Gastrocnemius medialis (tissue), 4 donors: Measurements from ENCODE around the gene SSR4. TPM values are rescaled to one million over a fixed set of nuclear protein-coding genes. Genes with fewer than 3 reads are reported as not detected.

Experiments
- ATAC-seq, 2 donors: fragments of 150-250 bp; one replicate each; pipeline ENCODE4 v1.9.1; 2016
- DNase-seq, 2 donors: peaks; one replicate each; pipeline ENCODE4 v3.0.0-alpha.2; 2019
- H3K27ac ChIP-seq, 4 donors: fragments of 200-600 bp; sonication (generic); 1 replicate in 1 of 4; 2 replicates in 3 of 4; pipeline ENCODE4 v1.5.1; 2016 to 2018; ENCODE audit warnings: mild to moderate bottlenecking in 2 of 4, moderate library complexity in 1 of 4
- H3K27me3 ChIP-seq, 3 donors: fragments of 200-600 bp; sonication (generic) in 2 of 3; 1 replicate in 1 of 3; 2 replicates in 2 of 3; pipeline versions ENCODE4 v1.5.1 to v1.6.0; 2016 to 2019; ENCODE audit warnings: mild to moderate bottlenecking in 1 of 3, moderate library complexity in 1 of 3
- H3K36me3 ChIP-seq, 2 donors: fragments of 200-600 bp; sonication (generic) in 1 of 2; one replicate each; pipeline ENCODE4 v1.5.1; 2017 to 2018
- H3K4me1 ChIP-seq, 2 donors: fragments of 200-600 bp; sonication (generic) in 1 of 2; one replicate each; pipeline ENCODE4 v1.5.1; 2016 to 2017; ENCODE audit warnings: mild to moderate bottlenecking in 2 of 2
- H3K4me3 ChIP-seq, 4 donors: fragments of 200-600 bp; sonication (generic) in 3 of 4; 1 replicate in 1 of 4; 2 replicates in 3 of 4; pipeline ENCODE4 v1.5.1; 2016 to 2019; ENCODE audit warnings: mild to moderate bottlenecking in 2 of 4
- H3K9me3 ChIP-seq, 3 donors: fragments of 200-600 bp; sonication (generic) in 2 of 3; 1 replicate in 1 of 3; 2 replicates in 2 of 3; pipeline ENCODE4 v1.5.1; 2016 to 2019
- POLR2A ChIP-seq, 2 donors: fragments of 450-650 bp; IDR thresholded peaks; one replicate each; pipeline ENCODE4 v1.6.1; 2017; ENCODE audit warnings: antibody characterized with exemption in 2 of 2, mild to moderate bottlenecking in 2 of 2, moderate library complexity in 2 of 2
- in situ Hi-C, 4 donors: fragments of 200-750 bp; cut with MboI; loops; one replicate each; pipeline versions ENCODE4 v1.15.0 to v1.8.0; 2017; ENCODE audit warnings: low sequenced_read_pairs in 4 of 4
- intact Hi-C: fragments of 100-400 bp; cut with DNase I; formaldehyde crosslinking; loops from one replicate; pipeline ENCODE4 v1.15.1; 2023; ENCODE audit warnings: low total_unique reads
- total RNA-seq, 4 donors: library from RNA; depleted of rRNA; stranded (reverse); fragments of >200 nt; gene quantifications; one replicate each; pipeline versions ENCODE4 v1.1.0 to v1.2.3, GENCODE V29; 2016
- TF ChIP-seq, protein P1 (sequence below), 5 experiments: fragments of 450-650 bp in 3 of 5; fragments of 200-600 bp in 2 of 5; sonication (generic) in 2 of 5; IDR thresholded peaks in 4 of 5; conservative IDR thresholded peaks in 1 of 5; 1 replicate in 4 of 5; 2 replicates in 1 of 5; pipeline ENCODE4 v1.5.1; 2016 to 2019; ENCODE audit warnings: antibody characterized with exemption in 5 of 5, mild to moderate bottlenecking in 3 of 5, moderate library complexity in 3 of 5

Gene SSR4
- total RNA-seq, 4 donors from 2014 or later: 73.9 to 111 (median 93.4) TPM

DNA sequence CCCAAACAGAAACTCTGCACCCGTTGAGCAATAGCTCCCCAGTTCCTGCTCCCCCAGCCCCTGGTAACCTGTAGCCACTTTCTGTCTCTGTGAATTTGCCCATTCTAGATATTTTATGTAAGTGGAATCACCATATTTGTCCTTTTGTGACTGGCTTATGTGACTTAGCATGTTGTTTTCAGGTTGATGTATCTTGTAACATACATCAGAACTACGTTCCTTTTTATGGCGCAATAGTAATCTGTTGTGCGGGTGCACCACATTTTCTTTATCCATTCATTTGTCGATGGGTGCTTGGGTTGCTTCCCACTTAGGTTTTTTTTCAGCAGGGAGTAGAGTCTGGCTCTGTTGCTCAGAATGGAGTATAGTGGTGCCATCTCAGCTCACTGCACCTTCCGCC, 42.5 kb downstream of the SSR4 start:
- Histone ChIP-seq H3K4me1 (no peaks in the 10 kb centered on the region), H3K4me3 (no peak overlapping the region), H3K27me3 (peaks cover 0 to 3% (median under 1%) of the 10 kb centered on the region in 3 donors), H3K9me3 (no peaks in the 10 kb centered on the region), H3K27ac (no peak overlapping the region), H3K36me3 (no peaks in the 10 kb centered on the region)
- intact Hi-C loops (no loop called here), in situ Hi-C loops (no loop called here)
- no peak for ATAC-seq
- DNase-seq: no peak
- TF ChIP-seq POLR2A (IDR thresholded peaks at IDR 0.05): no peak
- TF ChIP-seq, protein P1, sequence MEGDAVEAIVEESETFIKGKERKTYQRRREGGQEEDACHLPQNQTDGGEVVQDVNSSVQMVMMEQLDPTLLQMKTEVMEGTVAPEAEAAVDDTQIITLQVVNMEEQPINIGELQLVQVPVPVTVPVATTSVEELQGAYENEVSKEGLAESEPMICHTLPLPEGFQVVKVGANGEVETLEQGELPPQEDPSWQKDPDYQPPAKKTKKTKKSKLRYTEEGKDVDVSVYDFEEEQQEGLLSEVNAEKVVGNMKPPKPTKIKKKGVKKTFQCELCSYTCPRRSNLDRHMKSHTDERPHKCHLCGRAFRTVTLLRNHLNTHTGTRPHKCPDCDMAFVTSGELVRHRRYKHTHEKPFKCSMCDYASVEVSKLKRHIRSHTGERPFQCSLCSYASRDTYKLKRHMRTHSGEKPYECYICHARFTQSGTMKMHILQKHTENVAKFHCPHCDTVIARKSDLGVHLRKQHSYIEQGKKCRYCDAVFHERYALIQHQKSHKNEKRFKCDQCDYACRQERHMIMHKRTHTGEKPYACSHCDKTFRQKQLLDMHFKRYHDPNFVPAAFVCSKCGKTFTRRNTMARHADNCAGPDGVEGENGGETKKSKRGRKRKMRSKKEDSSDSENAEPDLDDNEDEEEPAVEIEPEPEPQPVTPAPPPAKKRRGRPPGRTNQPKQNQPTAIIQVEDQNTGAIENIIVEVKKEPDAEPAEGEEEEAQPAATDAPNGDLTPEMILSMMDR (IDR thresholded peaks at IDR 0.05 in 4 of 5, conservative IDR thresholded peaks at IDR 0.05 in 1 of 5): no peak

DNA sequence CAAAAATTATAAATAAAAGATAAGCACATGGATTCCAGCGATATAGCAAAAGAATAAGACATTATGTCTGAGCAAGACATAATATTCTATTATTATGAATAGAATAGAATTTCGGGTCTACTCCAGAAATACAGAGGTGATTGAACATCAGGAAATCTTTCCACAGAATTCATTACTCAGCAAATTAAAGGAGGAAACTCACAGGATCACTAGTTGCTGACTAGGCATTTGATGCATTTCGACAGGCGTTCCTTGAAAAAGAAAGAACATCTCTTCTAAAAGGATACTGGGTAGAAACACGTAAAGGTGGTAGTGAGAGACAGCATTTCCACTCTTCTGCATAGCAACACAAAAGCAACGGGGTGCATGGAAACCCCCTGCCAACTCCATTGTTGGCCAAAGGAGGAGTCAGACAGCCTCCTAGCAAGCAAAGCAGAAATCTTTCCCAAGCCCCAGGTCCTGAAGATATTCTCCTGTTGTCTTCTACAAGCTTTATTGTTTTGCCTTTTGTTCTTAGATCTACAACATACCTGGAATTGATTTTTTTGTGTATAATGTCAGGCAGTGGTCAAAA, 50.1 kb downstream of the SSR4 start:
- Histone ChIP-seq H3K27ac (no peak overlapping the region), H3K36me3 (no peaks in the 10 kb centered on the region), H3K4me3 (no peak overlapping the region), H3K4me1 (no peaks in the 10 kb centered on the region), H3K27me3 (peaks cover 0 to 4% (median 0%) of the 10 kb centered on the region in 3 donors), H3K9me3 (no peaks in the 10 kb centered on the region)
- ATAC-seq (no peak), DNase-seq (no peak)
- intact Hi-C loops (no loop called here), in situ Hi-C loops (no loop called here)
- no peak for TF ChIP-seq POLR2A (IDR thresholded peaks at IDR 0.05)
- TF ChIP-seq, protein P1 (IDR thresholded peaks at IDR 0.05 in 4 of 5, conservative IDR thresholded peaks at IDR 0.05 in 1 of 5): no peak

DNA sequence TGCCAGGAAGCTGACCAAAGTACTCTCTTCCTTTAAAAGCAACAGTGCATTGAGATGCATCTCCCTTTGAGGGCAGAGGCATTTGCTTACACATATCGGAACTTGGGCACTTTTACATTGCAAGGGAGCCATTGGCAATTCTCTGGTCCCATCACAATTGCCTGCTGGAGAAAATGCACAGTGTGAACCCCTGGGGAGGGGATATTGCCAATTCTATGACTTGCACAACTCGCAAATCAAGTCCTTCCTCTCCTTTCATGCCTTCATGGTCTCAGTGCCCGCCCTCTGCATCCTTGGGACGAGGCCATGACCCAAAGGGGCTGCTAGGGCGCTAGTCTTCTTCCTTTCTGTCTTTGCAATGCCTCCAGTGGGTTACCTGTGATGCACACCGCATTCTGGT, 50.7 kb downstream of the SSR4 start:
- H3K27me3 ChIP-seq: peaks cover 0 to 4% (median 0%) of the 10 kb centered on the region in 3 donors

DNA sequence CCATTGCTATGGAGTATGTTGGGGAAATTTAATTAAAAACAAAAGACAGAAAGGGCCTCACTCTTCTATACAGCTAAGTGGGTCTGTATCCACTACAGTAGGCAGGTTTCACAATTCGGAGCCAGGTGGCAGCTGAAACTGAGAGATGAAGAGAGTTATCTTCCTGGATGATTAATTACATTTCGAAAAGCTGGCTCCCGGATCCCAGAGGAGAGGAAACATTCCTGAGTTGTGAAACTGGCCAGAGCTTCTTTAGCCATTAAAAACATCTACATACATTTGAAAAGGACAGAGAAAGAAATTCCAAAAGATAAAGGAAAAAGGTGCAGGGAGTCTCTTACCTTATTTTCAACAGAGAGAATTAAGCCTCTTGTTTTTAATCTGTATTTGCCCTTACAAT, 51.4 kb downstream of the SSR4 start:
- no peaks in the 10 kb centered on the region for H3K9me3 ChIP-seq
- no peak for DNase-seq
- H3K27ac ChIP-seq: no peak overlapping the region
- TF ChIP-seq, protein P1 (IDR thresholded peaks at IDR 0.05 in 4 of 5, conservative IDR thresholded peaks at IDR 0.05 in 1 of 5): no peak
- no peak for TF ChIP-seq POLR2A (IDR thresholded peaks at IDR 0.05)
- no peaks in the 10 kb centered on the region for H3K36me3 ChIP-seq
- no peak for ATAC-seq
- no peak overlapping the region for H3K4me3 ChIP-seq
- intact Hi-C loops: no loop called here
- H3K27me3 ChIP-seq: peaks cover 0 to 4% (median 0%) of the 10 kb centered on the region in 3 donors
- in situ Hi-C loops: no loop called here
- no peaks in the 10 kb centered on the region for H3K4me1 ChIP-seq

More for the DNA sequence above, 50.7 kb downstream of the SSR4 start:
- no peak for DNase-seq
- Histone ChIP-seq H3K36me3 (no peaks in the 10 kb centered on the region), H3K9me3 (no peaks in the 10 kb centered on the region), H3K27ac (no peak overlapping the region), H3K4me3 (no peak overlapping the region), H3K4me1 (no peaks in the 10 kb centered on the region)
- TF ChIP-seq, protein P1 (IDR thresholded peaks at IDR 0.05 in 4 of 5, conservative IDR thresholded peaks at IDR 0.05 in 1 of 5): no peak
- no peak for TF ChIP-seq POLR2A (IDR thresholded peaks at IDR 0.05)
- in situ Hi-C loops (no loop called here), intact Hi-C loops (no loop called here)
- ATAC-seq: no peak

Other genes with a start within 250 kb of the SSR4 start
- 10 to 100 TPM; 48.4 to 61.5 (median 52.8) TPM for gene CCNQ, start 195.5 kb upstream of the SSR4 start, total RNA-seq
- not detected for gene DUSP9, start 147.5 kb upstream of the SSR4 start, total RNA-seq
- 1 to 10 TPM in 1 of 4 donors, under 1 TPM in 1, not detected in 2; 0.98 to 1.6 TPM for gene PNCK, start 120.9 kb upstream of the SSR4 start, total RNA-seq
- 10 to 100 TPM; 40.1 to 78.1 (median 45.0) TPM for gene SLC6A8, start 106.7 kb upstream of the SSR4 start, total RNA-seq
- gene BCAP31, start 70.3 kb upstream of the SSR4 start, total RNA-seq: 10 to 100 TPM; 41.5 to 91.9 (median 48.3) TPM
- 10 to 100 TPM; 19.9 to 54.6 (median 34.5) TPM for gene ABCD1, start 69.8 kb upstream of the SSR4 start, total RNA-seq
- gene PLXNB3, start 30.4 kb upstream of the SSR4 start, total RNA-seq: 1 to 10 TPM in 1 of 4 donors, under 1 TPM in 3; 0.10 to 1.1 (median 0.13) TPM
- gene SRPK3, start 13.6 kb upstream of the SSR4 start, total RNA-seq: 10 to 100 TPM; 30.3 to 39.9 (median 33.8) TPM
- 10 to 100 TPM; 79.8 to 92.7 (median 86.4) TPM for gene IDH3G, start 293 bp upstream of the SSR4 start, total RNA-seq
- 1 to 10 TPM in 2 of 4 donors, under 1 TPM in 2; 0.59 to 2.2 (median 1.4) TPM for gene PDZD4, start 35.9 kb downstream of the SSR4 start, total RNA-seq
- gene L1CAM, start 91.5 kb downstream of the SSR4 start, total RNA-seq: under 1 TPM; 0.05 to 0.62 (median 0.48) TPM
- 1 to 10 TPM; 1.5 to 3.8 (median 2.0) TPM for gene AVPR2, start 110.0 kb downstream of the SSR4 start, total RNA-seq
- gene ARHGAP4, start 131.6 kb downstream of the SSR4 start, total RNA-seq: 10 to 100 TPM in 1 of 4 donors, 1 to 10 TPM in 3; 2.6 to 10.7 (median 4.4) TPM
- 100 to 1,000 TPM in 2 of 4 donors, 10 to 100 TPM in 2; 76.3 to 175 (median 111) TPM for gene NAA10, start 140.4 kb downstream of the SSR4 start, total RNA-seq
- gene RENBP, start 150.0 kb downstream of the SSR4 start, total RNA-seq: 1 to 10 TPM; 1.8 to 2.6 (median 2.0) TPM
- 10 to 100 TPM; 15.9 to 56.4 (median 51.8) TPM for gene HCFC1, start 177.2 kb downstream of the SSR4 start, total RNA-seq
- 1 to 10 TPM; 1.3 to 8.6 (median 3.8) TPM for gene TMEM187, start 178.1 kb downstream of the SSR4 start, total RNA-seq
- 100 to 1,000 TPM in 3 of 4 donors, 10 to 100 TPM in 1; 73.9 to 157 (median 115) TPM for gene IRAK1, start 225.2 kb downstream of the SSR4 start, total RNA-seq